ENCODE measurements around the gene NR6A1. TPM values are rescaled to one million over a fixed set of nuclear protein-coding genes. Genes with fewer than 3 reads are reported as not detected.

NR6A1 gene
- total RNA-seq, 1 experiment from 2014 or later = 99.3 TPM

GRCh38 chr9:124493218-124493617, 277.9 kb downstream of the NR6A1 start:
- H3K23me2 ChIP-seq (ENCODE audit: insufficient read length, low read depth, low read length, poor library complexity, severe bottlenecking) = no peaks in the 10 kb centered on the region
- H2BK20ac ChIP-seq (ENCODE audit: low read depth, low read length, poor library complexity, severe bottlenecking) = no peak overlapping the region
- no peaks in the 10 kb centered on the region for H4K20me1 ChIP-seq (ENCODE audit: control insufficient read depth, insufficient read depth, insufficient read length)
- H2BK12ac ChIP-seq (ENCODE audit: insufficient read length, low read depth, low read length) = no peak overlapping the region
- no peak overlapping the region for H4K91ac ChIP-seq (ENCODE audit: insufficient read length, low read depth, low read length)
- H4K8ac ChIP-seq (replicated peaks; ENCODE audit: insufficient read length, low read depth, low read length) = no peak overlapping the region
- no peak for TF ChIP-seq CTCF (conservative IDR thresholded peaks at IDR 0.05)
- DNase-seq = no peak
- no peak overlapping the region for H2AFZ ChIP-seq (ENCODE audit: low read length)
- H3K79me2 ChIP-seq (ENCODE audit: insufficient read depth, low read length) = no peaks in the 10 kb centered on the region
- no peak overlapping the region for H3K14ac ChIP-seq (ENCODE audit: insufficient read depth, low read length)
- no peak overlapping the region for H3K27ac ChIP-seq (ENCODE audit: insufficient read length, low read depth, low read length)
- no peaks in the 10 kb centered on the region for H3K79me1 ChIP-seq (ENCODE audit: insufficient read depth, low read depth, low read length, poor library complexity, severe bottlenecking)
- no peak overlapping the region for H4K5ac ChIP-seq (ENCODE audit: insufficient read length, low read depth, low read length)
- peaks cover 7 to 30% of the 10 kb centered on the region in 2 experiments for H3K4me1 Mint-ChIP-seq
- no peak overlapping the region for H3K4ac ChIP-seq (ENCODE audit: low read depth, low read length)
- H2BK15ac ChIP-seq (ENCODE audit: low read depth, low read length) = no peak overlapping the region
- no peak overlapping the region for H2BK120ac ChIP-seq (ENCODE audit: low read depth, low read length, poor library complexity, severe bottlenecking)
- no peak overlapping the region for H3T11ph ChIP-seq (ENCODE audit: low read length)
- H2BK5ac ChIP-seq (ENCODE audit: insufficient read length, low read length) = no peak overlapping the region
- no peaks in the 10 kb centered on the region for H3K27me3 ChIP-seq (ENCODE audit: insufficient read depth, low read length)
- WGBS (ENCODE audit: extremely low coverage, insufficient read length, low lambda C conversion rate) = no CpG with 5 or more reads among the region's 4 CpGs
- H3K23ac ChIP-seq (ENCODE audit: insufficient read length, low read depth, low read length) = no peak overlapping the region
- no peaks in the 10 kb centered on the region for H3K9me3 ChIP-seq (ENCODE audit: control insufficient read depth, low read depth, low read length)
- H3K18ac ChIP-seq (ENCODE audit: insufficient read length, low read depth, low read length) = no peak overlapping the region
- no peak overlapping the region for H3K4me3 Mint-ChIP-seq
- H3K4me1 ChIP-seq (ENCODE audit: insufficient read depth, low read length) = no peaks in the 10 kb centered on the region
- no peak overlapping the region for H2AK5ac ChIP-seq (ENCODE audit: insufficient read length, low read length)
- no peak overlapping the region for H3K56ac ChIP-seq (ENCODE audit: insufficient read length, low read depth, low read length)
- no peak overlapping the region for H3K27ac Mint-ChIP-seq
- H3K9ac ChIP-seq (ENCODE audit: extremely low read depth, insufficient read length, low read length) = no peak overlapping the region
- H3K9me3 Mint-ChIP-seq = no peaks in the 10 kb centered on the region
- no peak overlapping the region for H3K4me2 ChIP-seq (ENCODE audit: insufficient read depth, insufficient read length, low read length)
- no peaks in the 10 kb centered on the region for H3K36me3 Mint-ChIP-seq (ENCODE audit: insufficient read depth in 1 of 3, low read depth in 3 of 3)
- peaks cover 25% of the 10 kb centered on the region for H3K27me3 Mint-ChIP-seq (ENCODE audit: low read depth)

Measured in H9 (cell line).